ENCODE data around the gene KLHL2.
"Not testable (repeated sequence)": the region's sequence is repeated elsewhere in the genome, so short reads cannot be mapped to it uniquely, and the experiment has no call there.

The KLHL2 gene

GRCh38 chr4:165335163-165335703 lies 127.9 kb downstream of the KLHL2 start:
- TF ChIP-seq CTCF (IDR thresholded peaks at IDR 0.05; ENCODE audit: low read depth, low read length) = no peak
- no peak overlapping the region for H3K4me3 ChIP-seq (ENCODE audit: low read depth, low read length)

- no peak for TF ChIP-seq CTCF (IDR thresholded peaks at IDR 0.05; ENCODE audit: low read depth, low read length)
Measured at GRCh38 chr4:165336743-165337142, 129.4 kb downstream of the KLHL2 start.

GRCh38 chr4:165342340-165342739 lies 135.0 kb downstream of the KLHL2 start:
- H3K4me3 ChIP-seq (ENCODE audit: low read depth, low read length) = not testable (repeated sequence)

More at GRCh38 chr4:165336743-165337142, 129.4 kb downstream of the KLHL2 start:
- no peak overlapping the region for H3K4me3 ChIP-seq (ENCODE audit: low read depth, low read length)

GRCh38 chr4:165343353-165344191 lies 136.2 kb downstream of the KLHL2 start:
- TF ChIP-seq CTCF (IDR thresholded peaks at IDR 0.05; ENCODE audit: low read depth, low read length) = no peak
- H3K4me3 ChIP-seq (ENCODE audit: low read depth, low read length) = no peak overlapping the region

- no peak overlapping the region for H3K4me3 ChIP-seq (ENCODE audit: low read depth, low read length)
- TF ChIP-seq CTCF (IDR thresholded peaks at IDR 0.05; ENCODE audit: low read depth, low read length) = no peak
Measured at GRCh38 chr4:165345666-165346417, 138.5 kb downstream of the KLHL2 start.

GRCh38 chr4:165347647-165348569 lies 140.5 kb downstream of the KLHL2 start:
- TF ChIP-seq CTCF (IDR thresholded peaks at IDR 0.05; ENCODE audit: low read depth, low read length) = no peak
- no peak overlapping the region for H3K4me3 ChIP-seq (ENCODE audit: low read depth, low read length)
